Measurements from ENCODE around the gene PPP1R13B.

PPP1R13B gene

DNA sequence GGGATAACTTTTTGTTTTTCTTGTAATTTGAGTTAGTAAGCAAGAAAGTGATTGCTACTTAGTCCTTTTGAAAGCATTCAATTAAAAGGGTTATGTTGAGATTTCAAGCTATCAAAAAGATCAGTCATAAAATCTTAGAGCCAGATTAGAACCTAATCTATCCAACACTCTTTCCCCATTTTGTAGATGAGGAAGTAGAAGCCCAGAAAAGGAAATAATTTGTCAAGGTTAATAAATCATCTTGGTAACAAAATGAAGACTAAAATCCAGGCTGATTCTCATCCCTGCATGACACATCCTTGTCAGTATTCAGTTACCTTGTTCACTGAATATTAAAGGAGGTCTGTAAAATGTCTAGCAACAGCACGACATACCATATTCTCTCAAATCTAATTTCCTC, 26.5 kb downstream of the PPP1R13B start (continued):
- TF ChIP-seq KLF10 (tag by site-specific recombination; IDR thresholded peaks at IDR 0.05) (peak; percentile 17; the same call in 1 of the 2 replicates), BCL11B (tag by site-specific recombination; IDR thresholded peaks at IDR 0.05; ENCODE audit: low read depth) (no peak), ZNF366 (tag by site-specific recombination; conservative IDR thresholded peaks at IDR 0.05) (peak; percentile 20; the same call in 1 of the 2 replicates), OSR2 (tag by site-specific recombination; IDR thresholded peaks at IDR 0.05) (peak; percentile 90), ZNF350 (tag by site-specific recombination; IDR thresholded peaks at IDR 0.05) (no peak), FEZF1 (tag by site-specific recombination; IDR thresholded peaks at IDR 0.05) (peak; percentile 52; the same call in 1 of the 2 replicates), ZSCAN30 (tag by site-specific recombination; IDR thresholded peaks at IDR 0.05) (peak; percentile 57; the same call in 1 of the 2 replicates), SP7 (tag by site-specific recombination; IDR thresholded peaks at IDR 0.05) (peak; percentile 96), EGR2 (tag by site-specific recombination; IDR thresholded peaks at IDR 0.05; ENCODE audit: low read depth) (no peak), ZNF121 (tag by site-specific recombination; IDR thresholded peaks at IDR 0.05) (no peak), WT1 (tag by site-specific recombination; IDR thresholded peaks at IDR 0.05) (peak; percentile 73), ZNF2 (tag by site-specific recombination; IDR thresholded peaks at IDR 0.05) (no peak), GFI1B (tag by site-specific recombination; IDR thresholded peaks at IDR 0.05) (peak; percentile 91), ZXDB (tag by site-specific recombination; IDR thresholded peaks at IDR 0.05) (peak; percentile 46; the same call in 1 of the 2 replicates), YY1 (tag by site-specific recombination; IDR thresholded peaks at IDR 0.05) (no peak), IKZF3 (tag by site-specific recombination; IDR thresholded peaks at IDR 0.05) (peak; percentile 64; the same call in 1 of the 2 replicates), ZNF654 (tag by site-specific recombination; IDR thresholded peaks at IDR 0.05; ENCODE audit: low read depth) (0 out of 2 replicates have a peak, but pooled peaks have one; percentile 5), ZNF501 (tag by site-specific recombination; IDR thresholded peaks at IDR 0.05) (peak; percentile 24; the same call in 1 of the 2 replicates)
- TF ChIP-seq, protein P1, sequence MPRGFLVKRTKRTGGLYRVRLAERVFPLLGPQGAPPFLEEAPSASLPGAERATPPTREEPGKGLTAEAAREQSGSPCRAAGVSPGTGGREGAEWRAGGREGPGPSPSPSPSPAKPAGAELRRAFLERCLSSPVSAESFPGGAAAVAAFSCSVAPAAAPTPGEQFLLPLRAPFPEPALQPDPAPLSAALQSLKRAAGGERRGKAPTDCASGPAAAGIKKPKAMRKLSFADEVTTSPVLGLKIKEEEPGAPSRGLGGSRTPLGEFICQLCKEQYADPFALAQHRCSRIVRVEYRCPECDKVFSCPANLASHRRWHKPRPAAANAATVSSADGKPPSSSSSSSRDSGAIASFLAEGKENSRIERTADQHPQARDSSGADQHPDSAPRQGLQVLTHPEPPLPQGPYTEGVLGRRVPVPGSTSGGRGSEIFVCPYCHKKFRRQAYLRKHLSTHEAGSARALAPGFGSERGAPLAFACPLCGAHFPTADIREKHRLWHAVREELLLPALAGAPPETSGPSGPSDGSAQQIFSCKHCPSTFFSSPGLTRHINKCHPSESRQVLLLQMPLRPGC (tag by site-specific recombination; IDR thresholded peaks at IDR 0.05), result peak; percentile 71
- TF ChIP-seq, protein P2, sequence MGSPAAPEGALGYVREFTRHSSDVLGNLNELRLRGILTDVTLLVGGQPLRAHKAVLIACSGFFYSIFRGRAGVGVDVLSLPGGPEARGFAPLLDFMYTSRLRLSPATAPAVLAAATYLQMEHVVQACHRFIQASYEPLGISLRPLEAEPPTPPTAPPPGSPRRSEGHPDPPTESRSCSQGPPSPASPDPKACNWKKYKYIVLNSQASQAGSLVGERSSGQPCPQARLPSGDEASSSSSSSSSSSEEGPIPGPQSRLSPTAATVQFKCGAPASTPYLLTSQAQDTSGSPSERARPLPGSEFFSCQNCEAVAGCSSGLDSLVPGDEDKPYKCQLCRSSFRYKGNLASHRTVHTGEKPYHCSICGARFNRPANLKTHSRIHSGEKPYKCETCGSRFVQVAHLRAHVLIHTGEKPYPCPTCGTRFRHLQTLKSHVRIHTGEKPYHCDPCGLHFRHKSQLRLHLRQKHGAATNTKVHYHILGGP (tag by site-specific recombination; IDR thresholded peaks at IDR 0.05), result no peak
- TF ChIP-seq, protein P3, sequence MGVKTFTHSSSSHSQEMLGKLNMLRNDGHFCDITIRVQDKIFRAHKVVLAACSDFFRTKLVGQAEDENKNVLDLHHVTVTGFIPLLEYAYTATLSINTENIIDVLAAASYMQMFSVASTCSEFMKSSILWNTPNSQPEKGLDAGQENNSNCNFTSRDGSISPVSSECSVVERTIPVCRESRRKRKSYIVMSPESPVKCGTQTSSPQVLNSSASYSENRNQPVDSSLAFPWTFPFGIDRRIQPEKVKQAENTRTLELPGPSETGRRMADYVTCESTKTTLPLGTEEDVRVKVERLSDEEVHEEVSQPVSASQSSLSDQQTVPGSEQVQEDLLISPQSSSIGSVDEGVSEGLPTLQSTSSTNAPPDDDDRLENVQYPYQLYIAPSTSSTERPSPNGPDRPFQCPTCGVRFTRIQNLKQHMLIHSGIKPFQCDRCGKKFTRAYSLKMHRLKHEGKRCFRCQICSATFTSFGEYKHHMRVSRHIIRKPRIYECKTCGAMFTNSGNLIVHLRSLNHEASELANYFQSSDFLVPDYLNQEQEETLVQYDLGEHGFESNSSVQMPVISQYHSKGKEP (tag by site-specific recombination; IDR thresholded peaks at IDR 0.05), result 0 out of 2 replicates have a peak, but pooled peaks have one; percentile 27
- TF ChIP-seq, protein P4, sequence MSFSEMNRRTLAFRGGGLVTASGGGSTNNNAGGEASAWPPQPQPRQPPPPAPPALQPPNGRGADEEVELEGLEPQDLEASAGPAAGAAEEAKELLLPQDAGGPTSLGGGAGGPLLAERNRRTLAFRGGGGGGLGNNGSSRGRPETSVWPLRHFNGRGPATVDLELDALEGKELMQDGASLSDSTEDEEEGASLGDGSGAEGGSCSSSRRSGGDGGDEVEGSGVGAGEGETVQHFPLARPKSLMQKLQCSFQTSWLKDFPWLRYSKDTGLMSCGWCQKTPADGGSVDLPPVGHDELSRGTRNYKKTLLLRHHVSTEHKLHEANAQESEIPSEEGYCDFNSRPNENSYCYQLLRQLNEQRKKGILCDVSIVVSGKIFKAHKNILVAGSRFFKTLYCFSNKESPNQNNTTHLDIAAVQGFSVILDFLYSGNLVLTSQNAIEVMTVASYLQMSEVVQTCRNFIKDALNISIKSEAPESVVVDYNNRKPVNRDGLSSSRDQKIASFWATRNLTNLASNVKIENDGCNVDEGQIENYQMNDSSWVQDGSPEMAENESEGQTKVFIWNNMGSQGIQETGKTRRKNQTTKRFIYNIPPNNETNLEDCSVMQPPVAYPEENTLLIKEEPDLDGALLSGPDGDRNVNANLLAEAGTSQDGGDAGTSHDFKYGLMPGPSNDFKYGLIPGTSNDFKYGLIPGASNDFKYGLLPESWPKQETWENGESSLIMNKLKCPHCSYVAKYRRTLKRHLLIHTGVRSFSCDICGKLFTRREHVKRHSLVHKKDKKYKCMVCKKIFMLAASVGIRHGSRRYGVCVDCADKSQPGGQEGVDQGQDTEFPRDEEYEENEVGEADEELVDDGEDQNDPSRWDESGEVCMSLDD (tag by site-specific recombination; IDR thresholded peaks at IDR 0.05), result no peak
- TF ChIP-seq, protein P5, sequence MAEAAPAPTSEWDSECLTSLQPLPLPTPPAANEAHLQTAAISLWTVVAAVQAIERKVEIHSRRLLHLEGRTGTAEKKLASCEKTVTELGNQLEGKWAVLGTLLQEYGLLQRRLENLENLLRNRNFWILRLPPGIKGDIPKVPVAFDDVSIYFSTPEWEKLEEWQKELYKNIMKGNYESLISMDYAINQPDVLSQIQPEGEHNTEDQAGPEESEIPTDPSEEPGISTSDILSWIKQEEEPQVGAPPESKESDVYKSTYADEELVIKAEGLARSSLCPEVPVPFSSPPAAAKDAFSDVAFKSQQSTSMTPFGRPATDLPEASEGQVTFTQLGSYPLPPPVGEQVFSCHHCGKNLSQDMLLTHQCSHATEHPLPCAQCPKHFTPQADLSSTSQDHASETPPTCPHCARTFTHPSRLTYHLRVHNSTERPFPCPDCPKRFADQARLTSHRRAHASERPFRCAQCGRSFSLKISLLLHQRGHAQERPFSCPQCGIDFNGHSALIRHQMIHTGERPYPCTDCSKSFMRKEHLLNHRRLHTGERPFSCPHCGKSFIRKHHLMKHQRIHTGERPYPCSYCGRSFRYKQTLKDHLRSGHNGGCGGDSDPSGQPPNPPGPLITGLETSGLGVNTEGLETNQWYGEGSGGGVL (tag by site-specific recombination; IDR thresholded peaks at IDR 0.05), result peak; percentile 23; the same call in 1 of the 2 replicates
- TF ChIP-seq, protein P6, sequence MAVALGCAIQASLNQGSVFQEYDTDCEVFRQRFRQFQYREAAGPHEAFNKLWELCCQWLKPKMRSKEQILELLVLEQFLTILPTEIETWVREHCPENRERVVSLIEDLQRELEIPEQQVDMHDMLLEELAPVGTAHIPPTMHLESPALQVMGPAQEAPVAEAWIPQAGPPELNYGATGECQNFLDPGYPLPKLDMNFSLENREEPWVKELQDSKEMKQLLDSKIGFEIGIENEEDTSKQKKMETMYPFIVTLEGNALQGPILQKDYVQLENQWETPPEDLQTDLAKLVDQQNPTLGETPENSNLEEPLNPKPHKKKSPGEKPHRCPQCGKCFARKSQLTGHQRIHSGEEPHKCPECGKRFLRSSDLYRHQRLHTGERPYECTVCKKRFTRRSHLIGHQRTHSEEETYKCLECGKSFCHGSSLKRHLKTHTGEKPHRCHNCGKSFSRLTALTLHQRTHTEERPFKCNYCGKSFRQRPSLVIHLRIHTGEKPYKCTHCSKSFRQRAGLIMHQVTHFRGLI (tag by site-specific recombination; IDR thresholded peaks at IDR 0.05), result peak; percentile 14; the same call in 1 of the 2 replicates
- TF ChIP-seq, protein P7, sequence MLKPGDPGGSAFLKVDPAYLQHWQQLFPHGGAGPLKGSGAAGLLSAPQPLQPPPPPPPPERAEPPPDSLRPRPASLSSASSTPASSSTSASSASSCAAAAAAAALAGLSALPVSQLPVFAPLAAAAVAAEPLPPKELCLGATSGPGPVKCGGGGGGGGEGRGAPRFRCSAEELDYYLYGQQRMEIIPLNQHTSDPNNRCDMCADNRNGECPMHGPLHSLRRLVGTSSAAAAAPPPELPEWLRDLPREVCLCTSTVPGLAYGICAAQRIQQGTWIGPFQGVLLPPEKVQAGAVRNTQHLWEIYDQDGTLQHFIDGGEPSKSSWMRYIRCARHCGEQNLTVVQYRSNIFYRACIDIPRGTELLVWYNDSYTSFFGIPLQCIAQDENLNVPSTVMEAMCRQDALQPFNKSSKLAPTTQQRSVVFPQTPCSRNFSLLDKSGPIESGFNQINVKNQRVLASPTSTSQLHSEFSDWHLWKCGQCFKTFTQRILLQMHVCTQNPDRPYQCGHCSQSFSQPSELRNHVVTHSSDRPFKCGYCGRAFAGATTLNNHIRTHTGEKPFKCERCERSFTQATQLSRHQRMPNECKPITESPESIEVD (tag by site-specific recombination; IDR thresholded peaks at IDR 0.05), result peak; percentile 81

Data from HEK293 (cell line).